Smooth muscle cell (in vitro differentiated cells): ENCODE data around the gene CNDP1. TPM values are rescaled to one million over a fixed set of nuclear protein-coding genes. Genes with fewer than 3 reads are reported as not detected.
"Not testable (repeated sequence)": the region's sequence is repeated elsewhere in the genome, so short reads cannot be mapped to it uniquely, and the experiment has no call there.

Source experiments
- DNase-seq: peaks from one replicate; lab custom pipeline; 2025; ENCODE audit not compliant: unreplicated experiment; lab: John Stamatoyannopoulos, UW
- H2AFZ ChIP-seq: fragments of 200-600 bp; sonication (generic); 2 replicates; pipeline ENCODE4 v1.6.0; 2016; ENCODE audit warnings: antibody characterized with exemption, low read depth, mild to moderate bottlenecking
- H3F3A ChIP-seq: fragments of 200-600 bp; sonication (generic); 2 replicates; pipeline ENCODE4 v1.6.0; 2017; ENCODE audit warnings: antibody characterized with exemption, low read depth
- H3K27ac ChIP-seq: fragments of 200-600 bp; sonication (generic); 2 replicates; pipeline ENCODE4 v1.5.1; 2016; ENCODE audit warnings: low read depth, mild to moderate bottlenecking
- H3K27me3 ChIP-seq: fragments of 200-600 bp; sonication (generic); 2 replicates; pipeline ENCODE4 v1.6.1; 2016; ENCODE audit warnings: low read depth, mild to moderate bottlenecking
- H3K36me3 ChIP-seq: fragments of 200-600 bp; sonication (generic); 2 replicates; pipeline ENCODE4 v1.5.1; 2016; ENCODE audit warnings: low read depth
- H3K4me1 ChIP-seq: fragments of 200-600 bp; sonication (generic); 2 replicates; pipeline ENCODE4 v1.5.1; 2016; ENCODE audit warnings: low read depth
- H3K4me2 ChIP-seq: fragments of 200-600 bp; sonication (generic); 2 replicates; pipeline ENCODE4 v1.6.0; 2016; ENCODE audit warnings: mild to moderate bottlenecking
- H3K4me3 ChIP-seq: fragments of 200-600 bp; sonication (generic); 2 replicates; pipeline ENCODE4 v1.5.1; 2016; ENCODE audit warnings: mild to moderate bottlenecking
- H3K79me2 ChIP-seq: fragments of 200-600 bp; sonication (generic); 2 replicates; pipeline ENCODE4 v1.6.0; 2016; ENCODE audit warnings: low read depth, mild to moderate bottlenecking
- H3K9ac ChIP-seq: fragments of 200-600 bp; sonication (generic); 2 replicates; pipeline ENCODE4 v1.6.0; 2016; ENCODE audit warnings: low read depth
- H3K9me3 ChIP-seq: fragments of 200-600 bp; sonication (generic); replicated peaks from 2 replicates; pipeline ENCODE4 v1.5.1; 2016; ENCODE audit warnings: low read depth
- H4K20me1 ChIP-seq: fragments of 200-600 bp; sonication (generic); 2 replicates; pipeline ENCODE4 v1.6.0; 2016; ENCODE audit warnings: low read depth
- CTCF ChIP-seq: fragments of 200-600 bp; sonication (generic); IDR thresholded peaks from 2 replicates; pipeline ENCODE4 v1.5.1; 2017; ENCODE audit warnings: borderline replicate concordance, mild to moderate bottlenecking, antibody characterized with exemption; ENCODE audit not compliant: insufficient read depth, poor library complexity, severe bottlenecking
- WGBS: methylation state at CpG from one replicate; pipeline ENCODE4 v1.1.7; 2016; ENCODE audit warnings: low lambda C conversion rate; 5-methylcytosine and 5-hydroxymethylcytosine counted together
- polyA plus RNA-seq: library from polyadenylated mRNA; unstranded; fragments of >200 nt; fragmentation: Nextera tagmentation; extraction: Ambion mirVana; gene quantifications from 2 replicates; pipeline ENCODE4 v1.2.1, GENCODE V29; 2016
- total RNA-seq: library from RNA; depleted of rRNA; stranded (reverse); fragments of >200 nt; gene quantifications from 2 replicates; pipeline ENCODE4 v1.2.3, GENCODE V29; 2014

Gene CNDP1
- total and polyA plus RNA-seq, 2 experiments from 2014 or later, result not detected

DNA sequence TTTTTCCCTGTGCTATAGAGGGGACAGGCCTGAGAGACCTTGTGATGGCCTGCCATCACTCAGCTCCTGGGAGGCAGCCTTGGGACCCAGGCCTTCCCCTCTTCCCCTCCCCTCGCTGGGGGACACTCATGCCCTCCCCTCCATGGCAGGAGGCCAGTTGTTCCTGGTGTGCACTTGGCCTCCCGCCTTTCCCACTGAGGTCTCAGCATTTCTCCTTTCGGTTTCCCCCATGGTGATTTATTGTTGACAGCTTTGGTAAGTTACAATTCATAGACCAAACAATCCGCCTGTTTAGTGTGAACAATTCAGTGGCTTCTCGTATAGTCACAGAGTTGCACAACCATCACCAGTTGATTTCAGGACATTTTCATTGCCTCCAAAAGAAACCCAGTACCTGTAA, 10.2 kb upstream of the CNDP1 start:
- peaks cover 7% of the 10 kb centered on the region for H3K36me3 ChIP-seq
- H3K9me3 ChIP-seq, result no peaks in the 10 kb centered on the region
- no peak overlapping the region for H2AFZ ChIP-seq
- no peak for DNase-seq
- no peaks in the 10 kb centered on the region for H3K79me2 ChIP-seq
- no peaks in the 10 kb centered on the region for H3K27me3 ChIP-seq
- H3K27ac ChIP-seq, result no peak overlapping the region
- H3K9ac ChIP-seq, result no peak overlapping the region
- no peak overlapping the region for H3K4me2 ChIP-seq
- no peak overlapping the region for H3K4me3 ChIP-seq
- no peaks in the 10 kb centered on the region for H4K20me1 ChIP-seq
- H3F3A ChIP-seq, result no peaks in the 10 kb centered on the region
- no peaks in the 10 kb centered on the region for H3K4me1 ChIP-seq
- no peak for TF ChIP-seq CTCF
- 87% methylated on average over 5 of the region's 5 CpGs for WGBS

- 96% methylated on average over 7 of the region's 7 CpGs for WGBS
- DNase-seq, H3K27ac ChIP-seq, H3K36me3 ChIP-seq, H3K9ac ChIP-seq, H2AFZ ChIP-seq, H3K4me2 ChIP-seq, H4K20me1 ChIP-seq, H3K4me3 ChIP-seq, H3K9me3 ChIP-seq, H3F3A ChIP-seq, H3K79me2 ChIP-seq, H3K27me3 ChIP-seq, H3K4me1 ChIP-seq: not testable (repeated sequence)
Observed at GRCh38 chr18:74524915-74525314, 9.4 kb upstream of the CNDP1 start.

DNA sequence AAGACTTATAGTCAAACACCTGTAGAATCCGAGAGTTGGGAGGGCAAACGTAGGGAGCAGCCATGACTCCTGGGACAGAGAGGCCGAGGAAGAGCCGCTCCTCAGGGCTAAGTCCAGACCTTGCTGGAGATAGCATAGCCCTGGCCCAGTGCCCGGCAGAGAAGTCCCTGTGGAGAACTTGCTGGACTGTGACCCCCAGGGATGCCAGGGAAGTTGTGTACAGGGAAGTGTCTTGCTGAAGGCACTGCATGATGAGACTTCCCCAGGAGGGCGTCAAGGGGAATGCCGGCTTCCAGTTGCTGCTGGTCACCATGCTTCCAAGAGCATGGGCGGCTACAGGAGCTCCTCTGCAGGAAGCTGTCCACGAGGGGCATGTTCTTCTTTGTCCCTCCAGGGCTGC, 8.6 kb upstream of the CNDP1 start:
- DNase-seq, result no peak
- Histone ChIP-seq H2AFZ (no peak overlapping the region), H3K9me3 (no peaks in the 10 kb centered on the region), H3K36me3 (no peaks in the 10 kb centered on the region), H3K4me2 (no peak overlapping the region), H3K27me3 (no peaks in the 10 kb centered on the region), H3K4me1 (no peaks in the 10 kb centered on the region), H3K27ac (no peak overlapping the region), H3F3A (no peaks in the 10 kb centered on the region), H3K4me3 (no peak overlapping the region), H3K9ac (no peak overlapping the region), H3K79me2 (no peaks in the 10 kb centered on the region), H4K20me1 (no peaks in the 10 kb centered on the region)
- WGBS, result 94% methylated on average over 9 of the region's 9 CpGs
- no peak for TF ChIP-seq CTCF

- Histone ChIP-seq H3K27ac (no peak overlapping the region), H3K9me3 (no peaks in the 10 kb centered on the region), H2AFZ (no peak overlapping the region), H3K9ac (no peak overlapping the region), H3K36me3 (no peaks in the 10 kb centered on the region), H3F3A (no peaks in the 10 kb centered on the region), H3K4me3 (no peak overlapping the region), H4K20me1 (no peaks in the 10 kb centered on the region), H3K27me3 (no peaks in the 10 kb centered on the region), H3K4me2 (no peak overlapping the region), H3K4me1 (no peaks in the 10 kb centered on the region), H3K79me2 (no peaks in the 10 kb centered on the region)
- DNase-seq, result no peak
- 73% methylated on average over 2 of the region's 2 CpGs for WGBS
- TF ChIP-seq CTCF, result no peak
Observed at GRCh38 chr18:74526488-74526887, 7.8 kb upstream of the CNDP1 start.
